Neural cell (in vitro differentiated cells): Measurements from ENCODE around the gene MARK3. TPM values are rescaled to one million over a fixed set of nuclear protein-coding genes. Genes with fewer than 3 reads are reported as not detected.

Source experiments
- H2AFZ ChIP-seq: fragments of 200-600, 300-800 bp; sonication (generic), shearing (Covaris generic); 2 replicates; pipeline ENCODE4 v1.6.0; 2014; ENCODE audit warnings: low read depth, mild to moderate bottlenecking, antibody characterized with exemption, low read length, moderate library complexity
- H3F3A ChIP-seq: fragments of 200-600 bp; shearing (Covaris generic); 2 replicates; pipeline ENCODE4 v1.6.1; 2016; ENCODE audit warnings: mild to moderate bottlenecking, moderate library complexity, mixed read lengths, antibody characterized with exemption, low read length; ENCODE audit not compliant: insufficient read depth, poor library complexity, severe bottlenecking
- H3K27ac ChIP-seq: fragments of 200-600, 300-800 bp; sonication (generic), shearing (Covaris generic); 2 replicates; pipeline ENCODE4 v1.5.1; 2014; ENCODE audit warnings: mild to moderate bottlenecking, low read length, moderate library complexity
- H3K27me3 ChIP-seq: fragments of 300-800, 200-600 bp; sonication (generic), shearing (Covaris generic); 2 replicates; pipeline ENCODE4 v1.6.0; 2014; ENCODE audit warnings: mild to moderate bottlenecking, low read depth, low read length, moderate library complexity; ENCODE audit not compliant: insufficient read depth
- H3K36me3 ChIP-seq: fragments of 300-800, 200-600 bp; sonication (generic), shearing (Covaris generic); 2 replicates; pipeline ENCODE4 v1.5.1; 2014; ENCODE audit warnings: mild to moderate bottlenecking, antibody characterized with exemption, low read length, moderate library complexity; ENCODE audit not compliant: insufficient read depth
- H3K4me2 ChIP-seq: fragments of 300-800, 200-600 bp; sonication (generic), shearing (Covaris generic); 2 replicates; pipeline ENCODE4 v1.6.0; 2014; ENCODE audit warnings: mild to moderate bottlenecking, low read length
- H3K4me3 ChIP-seq: fragments of 300-800, 200-600 bp; sonication (generic), shearing (Covaris generic); 2 replicates; pipeline ENCODE4 v1.5.1; 2014; ENCODE audit warnings: mild to moderate bottlenecking, low read length, moderate library complexity
- H3K79me2 ChIP-seq: fragments of 200-600 bp; shearing (Covaris generic); replicated peaks from 2 replicates; pipeline ENCODE4 v1.6.0; 2014; ENCODE audit warnings: mild to moderate bottlenecking, low read length, moderate library complexity; ENCODE audit not compliant: insufficient read depth
- H3K9ac ChIP-seq: fragments of 300-800, 200-600 bp; sonication (generic), shearing (Covaris generic); 2 replicates; pipeline ENCODE4 v1.6.1; 2016; ENCODE audit warnings: mild to moderate bottlenecking, low read length, mixed read lengths
- H3K9me2 ChIP-seq: fragments of 200-600 bp; shearing (Covaris generic); 2 replicates; pipeline ENCODE4 v1.6.1; 2016; ENCODE audit warnings: mild to moderate bottlenecking, low read length, mixed read lengths; ENCODE audit not compliant: insufficient read depth
- H3K9me3 ChIP-seq: fragments of 200-600, 300-800 bp; sonication (generic), shearing (Covaris generic); 2 replicates; pipeline ENCODE4 v1.6.1; 2016; ENCODE audit warnings: mild to moderate bottlenecking, mixed run types, low read length, moderate library complexity, mixed read lengths
- H4K20me1 ChIP-seq: fragments of 200-600 bp; shearing (Covaris generic); 2 replicates; pipeline ENCODE4 v1.6.1; 2016; ENCODE audit warnings: mild to moderate bottlenecking, mixed run types; ENCODE audit not compliant: insufficient read depth
- CTCF ChIP-seq: fragments of 450-650 bp; IDR thresholded peaks from 2 replicates; pipeline ENCODE4 v1.5.1; 2014; ENCODE audit warnings: antibody characterized with exemption, mild to moderate bottlenecking, moderate library complexity; ENCODE audit not compliant: poor library complexity, severe bottlenecking
- EP300 ChIP-seq: fragments of 450-650 bp; conservative IDR thresholded peaks from 2 replicates; pipeline ENCODE4 v1.6.1; 2014; ENCODE audit warnings: antibody characterized with exemption, mild to moderate bottlenecking, moderate library complexity; ENCODE audit not compliant: poor library complexity, severe bottlenecking
- EZH2 ChIP-seq: fragments of 200-600, 300-800 bp; shearing (Covaris generic), sonication (generic); IDR thresholded peaks from 2 replicates; pipeline ENCODE4 v1.6.1; 2014; ENCODE audit warnings: antibody characterized with exemption, low read length, borderline replicate concordance, mild to moderate bottlenecking; ENCODE audit not compliant: insufficient read depth, poor library complexity, severe bottlenecking
- MXI1 ChIP-seq: fragments of 450-650 bp; conservative IDR thresholded peaks from 2 replicates; pipeline ENCODE4 v1.6.1; 2014; ENCODE audit warnings: antibody characterized with exemption, mild to moderate bottlenecking; ENCODE audit not compliant: poor library complexity, severe bottlenecking
- POLR2AphosphoS5 ChIP-seq: IDR thresholded peaks from 2 replicates; pipeline ENCODE4 v1.6.1; 2012
- RAD21 ChIP-seq: fragments of 450-650 bp; conservative IDR thresholded peaks from 2 replicates; pipeline ENCODE4 v1.6.1; 2014; ENCODE audit warnings: antibody characterized with exemption, mild to moderate bottlenecking, moderate library complexity
- SMC3 ChIP-seq: fragments of 450-650 bp; conservative IDR thresholded peaks from 2 replicates; pipeline ENCODE4 v1.6.1; 2014; ENCODE audit warnings: antibody characterized with exemption, mild to moderate bottlenecking, moderate library complexity; ENCODE audit not compliant: poor library complexity
- TAF1 ChIP-seq: IDR thresholded peaks from 2 replicates; pipeline ENCODE4 v1.6.1; 2012; ENCODE audit warnings: low read depth
- polyA plus RNA-seq: library from polyadenylated mRNA; depleted of rRNA; stranded (reverse); fragments of >200 nt; gene quantifications from 2 replicates; pipeline ENCODE4 v1.2.3, GENCODE V29; 2014
- TF ChIP-seq, protein P1 (sequence below): IDR thresholded peaks from 2 replicates; pipeline ENCODE4 v1.6.1; 2012; ENCODE audit warnings: borderline replicate concordance

The MARK3 gene
- polyA plus RNA-seq, 1 donor from 2014 or later, result 158 TPM

- Histone ChIP-seq H3K4me2 (no peak overlapping the region), H3K36me3 (no peaks in the 10 kb centered on the region), H3K79me2 (peaks cover 95% of the 10 kb centered on the region), H3K4me3 (no peak overlapping the region), H3K9me2 (no peaks in the 10 kb centered on the region), H3K9ac (no peak overlapping the region), H4K20me1 (peaks cover 13% of the 10 kb centered on the region), H3K27me3 (no peaks in the 10 kb centered on the region), H3K9me3 (no peaks in the 10 kb centered on the region), H3F3A (no peaks in the 10 kb centered on the region), H3K27ac (no peak overlapping the region), H2AFZ (no peak overlapping the region)
- TF ChIP-seq TAF1, result no peak
- no peak for TF ChIP-seq SMC3
Observed at GRCh38 chr14:103390605-103391004, 5.4 kb downstream of the MARK3 start.

- Histone ChIP-seq H3K9me2 (no peaks in the 10 kb centered on the region), H3K4me3 (no peak overlapping the region), H2AFZ (no peak overlapping the region), H3K27me3 (no peaks in the 10 kb centered on the region), H3K4me2 (no peak overlapping the region), H3K36me3 (no peaks in the 10 kb centered on the region), H3K9ac (no peak overlapping the region), H3F3A (no peaks in the 10 kb centered on the region), H3K9me3 (no peaks in the 10 kb centered on the region), H3K27ac (no peak overlapping the region), H3K79me2 (peaks cover 97% of the 10 kb centered on the region), H4K20me1 (peaks cover 16% of the 10 kb centered on the region)
- peak; percentile 19 for TF ChIP-seq RAD21
- TF ChIP-seq MXI1, result no peak
- TF ChIP-seq CTCF, result peak; percentile 69
Observed at GRCh38 chr14:103391048-103391447, 5.8 kb downstream of the MARK3 start.

- H3K9ac ChIP-seq, result no peak overlapping the region
- H3K4me3 ChIP-seq, result no peak overlapping the region
- no peaks in the 10 kb centered on the region for H3K9me3 ChIP-seq
- H3K79me2 ChIP-seq, result peaks cover 97% of the 10 kb centered on the region
- no peaks in the 10 kb centered on the region for H3K27me3 ChIP-seq
- no peaks in the 10 kb centered on the region for H3K36me3 ChIP-seq
- H2AFZ ChIP-seq, result no peak overlapping the region
- peaks cover 9% of the 10 kb centered on the region for H4K20me1 ChIP-seq
- H3F3A ChIP-seq, result no peaks in the 10 kb centered on the region
- H3K9me2 ChIP-seq, result no peaks in the 10 kb centered on the region
- no peak overlapping the region for H3K4me2 ChIP-seq
- no peak overlapping the region for H3K27ac ChIP-seq
- TF ChIP-seq SMC3 (no peak), TAF1 (no peak), RAD21 (no peak), EZH2 (no peak), EP300 (no peak), POLR2AphosphoS5 (no peak), MXI1 (no peak), CTCF (no peak)
- TF ChIP-seq, protein P1, sequence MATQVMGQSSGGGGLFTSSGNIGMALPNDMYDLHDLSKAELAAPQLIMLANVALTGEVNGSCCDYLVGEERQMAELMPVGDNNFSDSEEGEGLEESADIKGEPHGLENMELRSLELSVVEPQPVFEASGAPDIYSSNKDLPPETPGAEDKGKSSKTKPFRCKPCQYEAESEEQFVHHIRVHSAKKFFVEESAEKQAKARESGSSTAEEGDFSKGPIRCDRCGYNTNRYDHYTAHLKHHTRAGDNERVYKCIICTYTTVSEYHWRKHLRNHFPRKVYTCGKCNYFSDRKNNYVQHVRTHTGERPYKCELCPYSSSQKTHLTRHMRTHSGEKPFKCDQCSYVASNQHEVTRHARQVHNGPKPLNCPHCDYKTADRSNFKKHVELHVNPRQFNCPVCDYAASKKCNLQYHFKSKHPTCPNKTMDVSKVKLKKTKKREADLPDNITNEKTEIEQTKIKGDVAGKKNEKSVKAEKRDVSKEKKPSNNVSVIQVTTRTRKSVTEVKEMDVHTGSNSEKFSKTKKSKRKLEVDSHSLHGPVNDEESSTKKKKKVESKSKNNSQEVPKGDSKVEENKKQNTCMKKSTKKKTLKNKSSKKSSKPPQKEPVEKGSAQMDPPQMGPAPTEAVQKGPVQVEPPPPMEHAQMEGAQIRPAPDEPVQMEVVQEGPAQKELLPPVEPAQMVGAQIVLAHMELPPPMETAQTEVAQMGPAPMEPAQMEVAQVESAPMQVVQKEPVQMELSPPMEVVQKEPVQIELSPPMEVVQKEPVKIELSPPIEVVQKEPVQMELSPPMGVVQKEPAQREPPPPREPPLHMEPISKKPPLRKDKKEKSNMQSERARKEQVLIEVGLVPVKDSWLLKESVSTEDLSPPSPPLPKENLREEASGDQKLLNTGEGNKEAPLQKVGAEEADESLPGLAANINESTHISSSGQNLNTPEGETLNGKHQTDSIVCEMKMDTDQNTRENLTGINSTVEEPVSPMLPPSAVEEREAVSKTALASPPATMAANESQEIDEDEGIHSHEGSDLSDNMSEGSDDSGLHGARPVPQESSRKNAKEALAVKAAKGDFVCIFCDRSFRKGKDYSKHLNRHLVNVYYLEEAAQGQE, result no peak
Observed at GRCh38 chr14:103392106-103392505, 6.9 kb downstream of the MARK3 start.
